Subcutaneous adipose tissue (tissue), 4 donors: Measurements from ENCODE around the gene CLRN1. TPM values are rescaled to one million over a fixed set of nuclear protein-coding genes. Genes with fewer than 3 reads are reported as not detected.

ENCODE experiments used
- total RNA-seq, 4 donors: library from RNA; depleted of rRNA; stranded (reverse); fragments of >200 nt; gene quantifications; one replicate each; pipeline ENCODE4 v1.1.0, GENCODE V29; 2016
- TF ChIP-seq, protein P1 (sequence below): fragments of 450-650 bp; IDR thresholded peaks from one replicate; pipeline ENCODE4 v1.5.1; 2016; ENCODE audit warnings: low read depth, mild to moderate bottlenecking, control low read depth, antibody characterized with exemption, moderate library complexity

Gene CLRN1
- total RNA-seq, 4 donors from 2014 or later, result not detected

DNA sequence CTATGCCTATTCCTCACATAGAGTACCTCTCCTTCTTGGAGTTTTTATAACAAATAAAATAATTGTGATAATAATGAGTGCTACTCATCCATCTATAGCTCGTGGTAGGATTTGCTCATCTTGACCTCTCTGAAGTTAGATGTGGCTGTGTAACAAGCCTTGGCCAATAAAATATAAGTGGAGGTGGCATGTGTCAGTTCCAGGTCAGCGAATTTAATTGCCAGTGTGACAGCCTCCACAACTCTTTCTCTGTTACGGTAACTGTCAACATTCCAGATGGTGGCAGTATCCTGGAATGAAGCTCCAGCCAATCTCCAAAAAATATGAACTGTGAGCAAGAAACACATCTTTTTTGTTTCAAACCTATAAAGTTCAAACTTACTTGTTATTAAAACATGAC is 13.8 kb downstream of the CLRN1 start:
- TF ChIP-seq, protein P1, sequence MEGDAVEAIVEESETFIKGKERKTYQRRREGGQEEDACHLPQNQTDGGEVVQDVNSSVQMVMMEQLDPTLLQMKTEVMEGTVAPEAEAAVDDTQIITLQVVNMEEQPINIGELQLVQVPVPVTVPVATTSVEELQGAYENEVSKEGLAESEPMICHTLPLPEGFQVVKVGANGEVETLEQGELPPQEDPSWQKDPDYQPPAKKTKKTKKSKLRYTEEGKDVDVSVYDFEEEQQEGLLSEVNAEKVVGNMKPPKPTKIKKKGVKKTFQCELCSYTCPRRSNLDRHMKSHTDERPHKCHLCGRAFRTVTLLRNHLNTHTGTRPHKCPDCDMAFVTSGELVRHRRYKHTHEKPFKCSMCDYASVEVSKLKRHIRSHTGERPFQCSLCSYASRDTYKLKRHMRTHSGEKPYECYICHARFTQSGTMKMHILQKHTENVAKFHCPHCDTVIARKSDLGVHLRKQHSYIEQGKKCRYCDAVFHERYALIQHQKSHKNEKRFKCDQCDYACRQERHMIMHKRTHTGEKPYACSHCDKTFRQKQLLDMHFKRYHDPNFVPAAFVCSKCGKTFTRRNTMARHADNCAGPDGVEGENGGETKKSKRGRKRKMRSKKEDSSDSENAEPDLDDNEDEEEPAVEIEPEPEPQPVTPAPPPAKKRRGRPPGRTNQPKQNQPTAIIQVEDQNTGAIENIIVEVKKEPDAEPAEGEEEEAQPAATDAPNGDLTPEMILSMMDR, result no peak

DNA sequence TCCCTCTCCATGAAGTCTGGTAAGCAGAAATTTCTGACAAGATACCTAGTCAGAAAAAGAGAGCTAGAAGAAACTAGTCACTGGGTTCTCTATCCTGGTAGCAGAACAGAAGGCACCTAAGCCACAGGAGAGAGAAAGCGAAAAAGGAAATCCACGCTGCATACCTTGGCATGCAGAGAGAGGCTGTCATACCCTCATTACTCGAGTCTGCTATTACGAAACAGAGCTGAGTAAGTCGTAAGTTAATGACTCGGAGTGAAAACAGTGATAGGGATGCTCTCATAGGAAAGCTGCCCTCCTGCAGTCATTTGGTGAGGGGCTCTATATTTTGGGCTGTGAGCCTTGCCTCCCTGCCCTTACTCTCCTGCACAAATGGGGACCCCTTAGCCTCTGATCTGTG is 16.2 kb downstream of the CLRN1 start:
- TF ChIP-seq, protein P1, result no peak

DNA sequence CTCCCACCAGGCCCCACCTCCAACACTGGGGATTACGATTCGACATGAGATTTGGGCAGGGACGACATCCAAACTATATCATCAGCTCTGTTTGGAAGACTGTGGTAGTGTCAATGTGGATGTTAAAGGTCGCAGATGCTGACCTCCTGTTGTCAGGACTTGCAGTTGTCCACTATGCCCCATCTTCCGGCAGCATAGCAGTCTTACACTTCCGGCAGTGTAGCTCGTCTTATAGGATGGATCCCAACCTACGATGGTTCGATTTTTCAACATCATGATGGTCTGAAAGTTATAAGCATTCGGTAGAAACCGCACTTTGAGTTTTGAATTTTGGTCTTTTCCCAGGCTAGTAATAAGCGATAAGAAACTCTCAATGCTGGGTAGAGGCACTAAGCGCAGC is 20.6 kb downstream of the CLRN1 start:
- TF ChIP-seq, protein P1, result no peak

DNA sequence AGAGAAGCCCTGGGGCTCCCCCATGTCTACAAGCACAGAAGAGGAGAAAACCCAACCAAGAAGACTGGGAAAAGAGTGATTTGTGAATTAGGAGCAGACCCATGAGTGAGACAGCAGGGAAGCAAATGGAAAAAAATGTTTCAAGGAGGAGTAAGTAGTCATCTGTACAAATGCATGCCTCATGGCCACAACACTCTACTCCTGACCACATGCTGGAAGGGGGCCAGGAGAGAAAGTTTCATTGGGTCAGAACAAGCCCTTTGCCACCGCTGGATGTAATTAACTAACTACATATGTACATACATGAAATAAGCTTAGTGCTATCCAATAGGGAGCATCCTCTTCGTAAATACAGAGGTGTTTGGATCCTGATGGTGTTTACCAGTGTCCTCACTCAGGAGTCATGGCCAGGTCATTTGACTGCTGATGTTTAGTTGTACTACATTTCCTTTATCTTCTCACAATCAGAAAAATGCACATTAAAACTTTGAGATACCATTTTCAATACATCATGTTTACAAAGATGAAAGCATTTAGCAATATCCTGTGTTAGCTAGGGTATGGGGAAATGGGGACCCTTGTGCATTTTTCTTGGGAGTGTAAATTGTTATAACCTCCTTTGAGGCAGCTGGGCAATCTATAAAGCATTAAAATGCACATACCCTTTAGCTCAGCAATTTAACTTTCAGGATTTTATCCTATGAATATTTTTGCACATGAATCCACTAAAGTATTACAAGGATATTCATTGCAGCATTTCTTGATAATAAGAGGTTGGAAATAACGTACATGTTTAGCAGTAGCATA is 27.1 kb downstream of the CLRN1 start:
- TF ChIP-seq, protein P1, result no peak

DNA sequence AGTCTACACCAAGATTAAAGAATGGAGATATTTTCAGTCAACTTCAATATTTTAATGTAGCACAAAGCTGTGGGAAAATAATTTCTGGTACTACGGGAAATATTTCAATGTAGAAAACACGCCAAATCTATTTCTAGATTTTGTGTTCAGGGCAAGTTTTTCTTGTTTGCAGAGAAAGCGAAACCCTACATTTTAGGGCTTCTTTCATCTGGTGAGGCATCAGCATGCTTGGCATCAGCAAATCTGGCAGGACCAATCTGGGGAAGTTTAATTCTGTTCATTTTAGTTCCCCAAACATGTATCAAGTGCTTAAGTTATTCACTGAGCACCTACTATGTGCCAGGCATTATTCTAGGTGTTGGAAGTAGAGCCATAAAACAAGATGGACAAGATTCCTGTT is 30.3 kb downstream of the CLRN1 start:
- TF ChIP-seq, protein P1, result no peak

DNA sequence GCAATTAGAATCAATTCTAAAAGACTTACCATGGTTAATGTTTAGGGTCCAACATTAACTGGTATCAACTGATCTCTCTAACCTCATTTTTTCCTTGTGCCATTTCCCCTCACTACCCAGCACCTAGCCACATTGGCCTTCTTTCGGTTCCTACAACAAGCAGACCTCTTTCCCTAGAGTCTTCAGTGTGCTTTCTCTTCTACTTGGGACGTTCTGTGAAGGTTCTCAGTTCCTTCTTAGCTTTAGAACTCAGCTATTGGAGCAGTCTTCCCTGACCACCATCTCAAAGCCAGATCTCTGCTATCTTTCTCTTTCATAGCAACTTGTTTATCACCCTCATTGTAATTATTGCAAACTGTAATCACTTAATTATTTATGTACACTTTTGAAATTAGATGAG is 35.8 kb downstream of the CLRN1 start:
- TF ChIP-seq, protein P1, result no peak

DNA sequence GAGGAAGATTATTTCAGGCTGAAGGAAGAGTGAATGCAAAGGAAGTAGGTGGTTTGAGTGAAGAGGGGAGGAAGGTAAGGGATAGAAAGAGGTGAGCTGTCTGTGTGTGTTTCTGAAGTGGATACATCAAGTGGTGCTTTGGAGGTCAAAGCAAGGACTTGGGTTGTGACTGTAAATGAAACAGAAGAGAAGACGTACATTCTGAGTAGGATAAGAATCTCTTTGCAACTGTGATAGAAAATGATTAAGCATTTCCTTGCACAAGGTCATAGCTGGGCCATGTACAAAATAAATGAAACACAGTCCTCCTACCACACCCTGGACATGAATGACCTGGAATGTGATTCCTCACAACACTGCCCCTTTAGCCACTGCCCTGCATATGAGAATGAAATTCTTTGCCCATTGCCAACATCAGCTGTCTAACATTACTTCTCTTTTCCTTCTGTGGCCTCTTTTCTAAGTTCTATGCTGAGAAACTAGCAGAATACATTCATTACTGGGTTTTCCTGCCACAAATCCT is 39.0 kb downstream of the CLRN1 start:
- TF ChIP-seq, protein P1, result no peak
